K562 (cell line): Measurements from ENCODE around the gene FAM187B. TPM values are rescaled to one million over a fixed set of nuclear protein-coding genes. Genes with fewer than 3 reads are reported as not detected.

Source experiments
- ATAC-seq: fragments of 200-7000 bp; cut with Tn5 transposase; 3 replicates; pipeline ENCODE4 v1.9.1; 2020; ENCODE audit warnings: moderate library complexity
- BruUV-seq: library from RNA; stranded (reverse); fragments of 400-500 nt; replicated peaks from 2 replicates; lab custom pipeline; 2021; lab: Mats Ljungman, UMichigan
- CTCF ChIA-PET: fragments of 300-600 bp; formaldehyde crosslinking; extraction: SDS; loops from one replicate; lab custom pipeline; 2021; ENCODE audit warnings: low intra/inter-chr PET ratio; lab: Yijun Ruan, JAX
- POLR2A ChIA-PET: fragments of 300-600, 350-650 bp; sonication (Branson Sonifier 250); formaldehyde crosslinking; extraction: SDS; loops from one replicate; lab custom pipeline; 2021; ENCODE audit warnings: antibody characterized with exemption, inconsistent platforms; lab: Yijun Ruan, JAX
- DNase-seq, 4 experiments: peaks; one replicate each; pipeline versions ENCODE4 v3.0.0 to v3.0.0-alpha.2; 2011 to 2018; ENCODE audit warnings: low spot score in 3 of 4, mixed read lengths in 3 of 4; ENCODE audit errors: extremely low read depth in 1 of 4
- FAIRE-seq: peaks from 2 replicates; lab custom pipeline; 2011; peaks lifted over from hg19 to GRCh38; lab: Jason Lieb, UNC
- H2AFZ ChIP-seq: 2 replicates; pipeline ENCODE4 v1.6.0; 2011; ENCODE audit warnings: low read depth, low read length, control low read depth, inconsistent platforms
- H3K27ac ChIP-seq: fragments of 200-600 bp; 3 replicates; pipeline ENCODE4 v1.8.0; 2011; ENCODE audit warnings: low read depth, mild to moderate bottlenecking, control low read depth, inconsistent platforms, low read length, moderate library complexity, mixed read lengths; ENCODE audit errors: extremely low read depth
- H3K27me3 ChIP-seq, 2 experiments: fragments of 300-600 bp in 1 of 2; 2 replicates in 1 of 2; 3 replicates in 1 of 2; pipeline versions ENCODE4 v1.6.0 to v1.8.0; 2011; ENCODE audit warnings: inconsistent platforms in 2 of 2, low read length in 2 of 2, mild to moderate bottlenecking in 1 of 2, mixed read lengths in 1 of 2, moderate library complexity in 1 of 2; ENCODE audit not compliant: control insufficient read depth in 2 of 2, insufficient read depth in 2 of 2
- H3K36me3 ChIP-seq: fragments of 300-600 bp; 3 replicates; pipeline ENCODE4 v1.8.0; 2011; ENCODE audit warnings: mild to moderate bottlenecking, low read length, inconsistent platforms; ENCODE audit not compliant: control insufficient read depth, insufficient read depth
- H3K4me1 ChIP-seq, 2 experiments: fragments of 200-600 bp in 1 of 2; replicated peaks in 1 of 2; 2 replicates in 1 of 2; 3 replicates in 1 of 2; pipeline versions ENCODE4 v1.5.1 to v1.8.0; 2011; ENCODE audit warnings: inconsistent platforms in 2 of 2, low read length in 2 of 2, mild to moderate bottlenecking in 1 of 2, mixed read lengths in 1 of 2, moderate library complexity in 1 of 2; ENCODE audit not compliant: control insufficient read depth in 2 of 2, insufficient read depth in 2 of 2
- H3K4me2 ChIP-seq: 2 replicates; pipeline ENCODE4 v1.6.1; 2011; ENCODE audit warnings: low read length, control low read depth, inconsistent platforms, mixed read lengths; ENCODE audit not compliant: insufficient read depth
- H3K4me3 ChIP-seq: fragments of 200-600 bp; sonication (generic), shearing (Covaris generic); 2 replicates; pipeline ENCODE4 v1.5.1; 2016; ENCODE audit warnings: control low read depth, inconsistent platforms
- H3K79me2 ChIP-seq: fragments of 200-600 bp; 3 replicates; pipeline ENCODE4 v1.8.0; 2011; ENCODE audit warnings: low read length, inconsistent platforms; ENCODE audit not compliant: control insufficient read depth, insufficient read depth
- H3K9ac ChIP-seq, 2 experiments: 2 replicates each; pipeline versions ENCODE4 v1.6.0 to v1.6.1; 2011; ENCODE audit warnings: low read depth in 2 of 2, low read length in 2 of 2, control low read depth in 1 of 2, inconsistent platforms in 1 of 2, mild to moderate bottlenecking in 1 of 2, mixed read lengths in 1 of 2; ENCODE audit not compliant: insufficient read depth in 1 of 2
- H3K9me1 ChIP-seq: one replicate; pipeline ENCODE4 v1.6.0; 2011; ENCODE audit warnings: inconsistent platforms, mild to moderate bottlenecking, low read length, moderate library complexity; ENCODE audit not compliant: control insufficient read depth, insufficient read depth
- H3K9me3 ChIP-seq: replicated peaks from 2 replicates; pipeline ENCODE4 v1.5.1; 2011; ENCODE audit warnings: low read depth, low read length, inconsistent platforms; ENCODE audit not compliant: control insufficient read depth, insufficient read depth
- H4K20me1 ChIP-seq: replicated peaks from 2 replicates; pipeline ENCODE4 v1.6.1; 2011; ENCODE audit warnings: low read length, inconsistent platforms, mixed read lengths; ENCODE audit not compliant: control insufficient read depth, insufficient read depth
- CBX1 ChIP-seq: sonication (generic); IDR thresholded peaks from 2 replicates; pipeline ENCODE4 v1.6.1; 2016; ENCODE audit warnings: antibody characterized with exemption, low read depth, mild to moderate bottlenecking
- ESRRA ChIP-seq: fragments of 450-650 bp; IDR thresholded peaks from 2 replicates; pipeline ENCODE4 v1.6.1; 2014; ENCODE audit warnings: low read depth, mild to moderate bottlenecking, moderate library complexity, borderline replicate concordance
- STAG1 ChIP-seq: sonication (generic); formaldehyde crosslinking; IDR thresholded peaks from 2 replicates; pipeline ENCODE4 v1.5.0; 2020; ENCODE audit warnings: missing genetic modification reagents, borderline replicate concordance
- WGBS: fragments of 100-300 bp; shearing (Covaris generic); methylation state at CpG from one replicate; pipeline ENCODE4 v1.1.6; 2016; ENCODE audit warnings: low coverage, mixed read lengths; ENCODE audit not compliant: insufficient coverage; ENCODE audit errors: missing lambda C conversion rate; 5-methylcytosine and 5-hydroxymethylcytosine counted together
- in situ Hi-C: fragments of 300-500 bp; cut with MboI; formaldehyde crosslinking; loops from 4 replicates; pipeline ENCODE4 v1.15.0; 2018; ENCODE audit warnings: inconsistent platforms, mixed read lengths
- intact Hi-C: fragments of 100-400 bp; cut with micrococcal nuclease; formaldehyde crosslinking; loops from 2 replicates; pipeline ENCODE4 v1.14.2; 2022
- polyA plus RNA-seq, 8 experiments: library from polyadenylated mRNA; depleted of rRNA in 4 of 8; stranded (reverse) in 5 of 8; unstranded in 3 of 8; fragments of >200 nt; fragmentation: Nextera tagmentation in 2 of 8; fragmentation: Illumina TruSeq in 1 of 8; extraction: Ambion mirVana in 2 of 8; extraction: Trizol in 1 of 8; gene quantifications; 2 replicates each; pipeline versions ENCODE4 v1.2.1 to v1.2.3, GENCODE V29; 2011 to 2014; ENCODE audit warnings: inconsistent platforms in 1 of 8, missing spikeins in 1 of 8
- total RNA-seq, 7 experiments: library from RNA; depleted of rRNA in 6 of 7; stranded (reverse); fragments of >200 nt in 6 of 7; fragmentation: Illumina TruSeq in 2 of 7; extraction: Trizol in 2 of 7; gene quantifications; 2 replicates each; pipeline versions ENCODE4 v1.2.1 to v1.2.3, GENCODE V29; 2011 to 2021; ENCODE audit warnings: low replicate concordance in 1 of 7
- TF ChIP-seq, protein P1 (sequence below): sonication (generic); formaldehyde crosslinking; IDR thresholded peaks from 2 replicates; pipeline ENCODE4 v1.9.0; 2022; ENCODE audit warnings: mild to moderate bottlenecking, missing genetic modification reagents
- TF ChIP-seq, protein P2 (sequence below): fragments of 250-450 bp; sonication (Bioruptor Pico); IDR thresholded peaks from 2 replicates; pipeline ENCODE4 v1.5.0; 2021

Gene FAM187B
- total and polyA plus RNA-seq, 9 of the 15 experiments (the other 6 are each of a cell fraction or from before 2014, with no cell fraction given): 0.04 to 0.09 TPM; not detected in 7

DNA sequence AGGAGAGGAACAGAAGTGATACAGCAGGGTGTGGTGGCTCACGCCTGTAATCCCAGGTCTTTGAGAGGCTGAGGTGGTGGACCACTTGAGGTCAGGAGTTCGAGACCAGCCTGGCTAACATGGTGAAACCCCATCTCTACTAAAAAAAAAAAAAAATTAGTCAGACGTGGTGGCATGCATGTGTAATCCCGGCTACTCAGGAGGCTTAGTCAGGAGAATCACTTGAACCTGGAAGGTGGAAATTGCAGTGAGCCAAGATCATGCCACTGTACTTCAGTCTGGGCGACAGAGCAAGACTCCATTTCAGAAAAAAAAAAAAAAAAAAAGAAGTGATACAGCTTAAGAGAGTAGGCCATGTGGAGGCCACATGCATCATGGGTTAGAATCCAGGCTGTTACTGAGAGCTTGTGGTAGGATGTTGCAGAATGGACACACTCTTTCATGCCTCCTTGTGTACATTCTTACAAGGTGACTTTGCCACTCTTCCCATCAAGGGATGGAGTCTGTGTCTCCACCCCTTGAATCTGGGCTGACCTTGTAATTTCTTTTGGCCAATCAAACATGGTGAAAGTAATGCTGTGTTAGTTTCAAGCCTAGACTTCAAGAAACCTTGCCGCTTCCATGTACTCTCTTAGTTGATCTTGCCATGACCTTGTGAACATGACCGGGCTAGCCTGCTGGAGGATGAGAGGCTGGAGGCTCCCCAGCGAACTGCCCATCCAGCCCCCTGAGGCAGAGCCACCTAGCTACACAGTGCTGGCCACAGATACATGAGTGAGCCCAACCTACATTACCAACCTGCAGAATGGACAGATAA is 12.3 kb downstream of the FAM187B start:
- in situ Hi-C loops: no loop called here
- H3K27ac ChIP-seq: no peak overlapping the region
- FAIRE-seq: no peak
- H3K4me3 ChIP-seq: no peak overlapping the region
- no peaks in the 10 kb centered on the region for H3K79me2 ChIP-seq
- no TSS peak for BruUV-seq
- no peaks in the 10 kb centered on the region for H3K9me1 ChIP-seq
- no peaks in the 10 kb centered on the region for H3K36me3 ChIP-seq
- intact Hi-C loops: no loop called here
- peaks cover 16% of the 10 kb centered on the region for H3K9me3 ChIP-seq
- H3K27me3 ChIP-seq: no peaks in the 10 kb centered on the region
- WGBS: 47% methylated on average over 6 of the region's 8 CpGs
- DNase-seq: no peak
- ChIA-PET CTCF (interaction anchor here (0.7 kb wide), 1 partner anchor 81 kb away, joined by 4 read pairs; no protein-coding TSS in a partner anchor), POLR2A (interaction anchor here (0.6 kb wide), 1 partner anchor 276 kb away, joined by 3 read pairs; no protein-coding TSS in a partner anchor)
- no peak overlapping the region for H2AFZ ChIP-seq
- no peak overlapping the region for H3K9ac ChIP-seq
- no peak for ATAC-seq
- no peak overlapping the region for H3K4me2 ChIP-seq
- TF ChIP-seq, protein P1, sequence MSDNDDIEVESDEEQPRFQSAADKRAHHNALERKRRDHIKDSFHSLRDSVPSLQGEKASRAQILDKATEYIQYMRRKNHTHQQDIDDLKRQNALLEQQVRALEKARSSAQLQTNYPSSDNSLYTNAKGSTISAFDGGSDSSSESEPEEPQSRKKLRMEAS (CRISPR knock-in tag): peak; percentile 26; the same call in 1 of the 2 replicates
- TF ChIP-seq STAG1 (CRISPR knock-in tag) (no peak), ESRRA (peak; percentile 83), CBX1 (0 out of 2 replicates have a peak, but pooled peaks have one; percentile 6)
- TF ChIP-seq, protein P2, sequence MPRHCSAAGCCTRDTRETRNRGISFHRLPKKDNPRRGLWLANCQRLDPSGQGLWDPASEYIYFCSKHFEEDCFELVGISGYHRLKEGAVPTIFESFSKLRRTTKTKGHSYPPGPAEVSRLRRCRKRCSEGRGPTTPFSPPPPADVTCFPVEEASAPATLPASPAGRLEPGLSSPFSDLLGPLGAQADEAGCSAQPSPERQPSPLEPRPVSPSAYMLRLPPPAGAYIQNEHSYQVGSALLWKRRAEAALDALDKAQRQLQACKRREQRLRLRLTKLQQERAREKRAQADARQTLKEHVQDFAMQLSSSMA (CRISPR knock-in tag): no peak
- H3K4me1 ChIP-seq: peaks cover 15 to 28% of the 10 kb centered on the region in 2 experiments
- no peaks in the 10 kb centered on the region for H4K20me1 ChIP-seq
